ENCODE data around the gene ALG6. TPM values are rescaled to one million over a fixed set of nuclear protein-coding genes. Genes with fewer than 3 reads are reported as not detected.

ALG6 gene
- total RNA-seq, 2 donors from 2014 or later = 1.8 to 8.3 TPM

- no peak for TF ChIP-seq CTCF (IDR thresholded peaks at IDR 0.05)
- ATAC-seq (ENCODE audit: insufficient number of reproducible peaks, low FRiP score, low read depth) = no peak
- Histone ChIP-seq H3K36me3 (peaks cover 3% of the 10 kb centered on the region), H3K27ac (no peak overlapping the region), H3K27me3 (replicated peaks; ENCODE audit: insufficient read depth) (no peaks in the 10 kb centered on the region), H3K9me3 (no peaks in the 10 kb centered on the region), H3K4me1 (ENCODE audit: control insufficient read depth in 1 of 2, low read depth in 2 of 2) (no peaks in the 10 kb centered on the region), H3K4me3 (no peak overlapping the region)
- no peak for DNase-seq (ENCODE audit: low spot score)
Measured at GRCh38 chr1:63423649-63424048, 56.2 kb downstream of the ALG6 start.

GRCh38 chr1:63428815-63429214, 61.4 kb downstream of the ALG6 start:
- H3K27ac ChIP-seq = no peak overlapping the region
- H3K36me3 ChIP-seq = peaks cover 5% of the 10 kb centered on the region
- no peak for TF ChIP-seq CTCF (IDR thresholded peaks at IDR 0.05)
- H3K4me3 ChIP-seq = no peak overlapping the region
- no peak for DNase-seq (ENCODE audit: low spot score)
- no peaks in the 10 kb centered on the region for H3K27me3 ChIP-seq (replicated peaks; ENCODE audit: insufficient read depth)
- H3K4me1 ChIP-seq (ENCODE audit: control insufficient read depth in 1 of 2, low read depth in 2 of 2) = no peaks in the 10 kb centered on the region
- no peak for ATAC-seq (ENCODE audit: insufficient number of reproducible peaks, low FRiP score, low read depth)
- H3K9me3 ChIP-seq = peaks cover 6% of the 10 kb centered on the region

GRCh38 chr1:63429281-63429680, 61.9 kb downstream of the ALG6 start:
- Histone ChIP-seq H3K36me3 (peaks cover 5% of the 10 kb centered on the region), H3K27me3 (replicated peaks; ENCODE audit: insufficient read depth) (no peaks in the 10 kb centered on the region), H3K4me3 (no peak overlapping the region), H3K9me3 (peaks cover 6% of the 10 kb centered on the region), H3K4me1 (ENCODE audit: control insufficient read depth in 1 of 2, low read depth in 2 of 2) (no peaks in the 10 kb centered on the region), H3K27ac (no peak overlapping the region)
- no peak for TF ChIP-seq CTCF (IDR thresholded peaks at IDR 0.05)
- ATAC-seq (ENCODE audit: insufficient number of reproducible peaks, low FRiP score, low read depth) (no peak), DNase-seq (ENCODE audit: low spot score) (no peak)

GRCh38 chr1:63435161-63435560, 67.7 kb downstream of the ALG6 start:
- DNase-seq (ENCODE audit: low spot score) = no peak
- H3K27ac ChIP-seq = no peak overlapping the region
- no peaks in the 10 kb centered on the region for H3K27me3 ChIP-seq (replicated peaks; ENCODE audit: insufficient read depth)
- no peak overlapping the region for H3K4me3 ChIP-seq
- no peak for TF ChIP-seq CTCF (IDR thresholded peaks at IDR 0.05)
- H3K9me3 ChIP-seq = no peaks in the 10 kb centered on the region
- H3K36me3 ChIP-seq = no peaks in the 10 kb centered on the region
- H3K4me1 ChIP-seq (ENCODE audit: control insufficient read depth in 1 of 2, low read depth in 2 of 2) = no peaks in the 10 kb centered on the region
- ATAC-seq (ENCODE audit: insufficient number of reproducible peaks, low FRiP score, low read depth) = no peak

GRCh38 chr1:63442141-63442475, 74.7 kb downstream of the ALG6 start:
- Histone ChIP-seq H3K9me3 (no peaks in the 10 kb centered on the region), H3K27me3 (replicated peaks; ENCODE audit: insufficient read depth) (no peaks in the 10 kb centered on the region), H3K36me3 (no peaks in the 10 kb centered on the region), H3K27ac (no peak overlapping the region), H3K4me1 (ENCODE audit: control insufficient read depth in 1 of 2, low read depth in 2 of 2) (no peaks in the 10 kb centered on the region), H3K4me3 (no peak overlapping the region)
- ATAC-seq (ENCODE audit: insufficient number of reproducible peaks, low FRiP score, low read depth) (no peak), DNase-seq (ENCODE audit: low spot score) (no peak)
- no peak for TF ChIP-seq CTCF (IDR thresholded peaks at IDR 0.05)

Measured in thoracic aorta (tissue), 2 donors.